Neural cell (in vitro differentiated cells): ENCODE measurements around the gene ANTXR2.

Experiments
- CTCF ChIP-seq: fragments of 450-650 bp; IDR thresholded peaks from 2 replicates; pipeline ENCODE4 v1.5.1; 2014; ENCODE audit warnings: antibody characterized with exemption, mild to moderate bottlenecking, moderate library complexity; ENCODE audit not compliant: poor library complexity, severe bottlenecking
- POLR2AphosphoS5 ChIP-seq: IDR thresholded peaks from 2 replicates; pipeline ENCODE4 v1.6.1; 2012
- SMC3 ChIP-seq: fragments of 450-650 bp; conservative IDR thresholded peaks from 2 replicates; pipeline ENCODE4 v1.6.1; 2014; ENCODE audit warnings: antibody characterized with exemption, mild to moderate bottlenecking, moderate library complexity; ENCODE audit not compliant: poor library complexity
- TF ChIP-seq, protein P1 (sequence below): IDR thresholded peaks from 2 replicates; pipeline ENCODE4 v1.6.1; 2012; ENCODE audit warnings: borderline replicate concordance

DNA sequence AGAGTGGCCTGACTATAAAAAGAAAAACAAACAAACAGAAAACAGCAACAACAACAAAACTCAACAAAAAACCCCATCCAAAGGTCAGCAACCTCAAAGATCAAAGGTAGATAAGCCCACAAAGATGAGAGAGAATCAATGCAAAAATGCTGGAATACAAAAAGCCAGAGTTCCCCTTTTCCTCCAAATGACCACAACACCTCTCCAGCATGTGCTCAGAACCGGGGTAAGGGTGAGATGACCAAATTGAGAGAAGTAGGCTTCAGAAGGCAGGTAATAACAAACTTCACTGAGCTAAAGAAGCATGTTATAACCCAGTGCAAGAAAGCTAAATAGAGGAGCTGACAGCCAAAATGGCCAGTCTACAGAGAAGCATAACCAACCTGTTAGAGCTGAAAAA is 43.5 kb upstream of the ANTXR2 start:
- no peak for TF ChIP-seq SMC3
- TF ChIP-seq CTCF, result no peak
- TF ChIP-seq POLR2AphosphoS5, result no peak
- TF ChIP-seq, protein P1, sequence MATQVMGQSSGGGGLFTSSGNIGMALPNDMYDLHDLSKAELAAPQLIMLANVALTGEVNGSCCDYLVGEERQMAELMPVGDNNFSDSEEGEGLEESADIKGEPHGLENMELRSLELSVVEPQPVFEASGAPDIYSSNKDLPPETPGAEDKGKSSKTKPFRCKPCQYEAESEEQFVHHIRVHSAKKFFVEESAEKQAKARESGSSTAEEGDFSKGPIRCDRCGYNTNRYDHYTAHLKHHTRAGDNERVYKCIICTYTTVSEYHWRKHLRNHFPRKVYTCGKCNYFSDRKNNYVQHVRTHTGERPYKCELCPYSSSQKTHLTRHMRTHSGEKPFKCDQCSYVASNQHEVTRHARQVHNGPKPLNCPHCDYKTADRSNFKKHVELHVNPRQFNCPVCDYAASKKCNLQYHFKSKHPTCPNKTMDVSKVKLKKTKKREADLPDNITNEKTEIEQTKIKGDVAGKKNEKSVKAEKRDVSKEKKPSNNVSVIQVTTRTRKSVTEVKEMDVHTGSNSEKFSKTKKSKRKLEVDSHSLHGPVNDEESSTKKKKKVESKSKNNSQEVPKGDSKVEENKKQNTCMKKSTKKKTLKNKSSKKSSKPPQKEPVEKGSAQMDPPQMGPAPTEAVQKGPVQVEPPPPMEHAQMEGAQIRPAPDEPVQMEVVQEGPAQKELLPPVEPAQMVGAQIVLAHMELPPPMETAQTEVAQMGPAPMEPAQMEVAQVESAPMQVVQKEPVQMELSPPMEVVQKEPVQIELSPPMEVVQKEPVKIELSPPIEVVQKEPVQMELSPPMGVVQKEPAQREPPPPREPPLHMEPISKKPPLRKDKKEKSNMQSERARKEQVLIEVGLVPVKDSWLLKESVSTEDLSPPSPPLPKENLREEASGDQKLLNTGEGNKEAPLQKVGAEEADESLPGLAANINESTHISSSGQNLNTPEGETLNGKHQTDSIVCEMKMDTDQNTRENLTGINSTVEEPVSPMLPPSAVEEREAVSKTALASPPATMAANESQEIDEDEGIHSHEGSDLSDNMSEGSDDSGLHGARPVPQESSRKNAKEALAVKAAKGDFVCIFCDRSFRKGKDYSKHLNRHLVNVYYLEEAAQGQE, result no peak
